OCI-M1 (cell line): ENCODE results near the gene ZDHHC22.
"Not testable (repeated sequence)": the region's sequence is repeated elsewhere in the genome, so short reads cannot be mapped to it uniquely, and the experiment has no call there.

Source experiments
- DNase-seq: peaks from one replicate; lab custom pipeline; 2025; lab: John Stamatoyannopoulos, UW

The ZDHHC22 gene, protein sequence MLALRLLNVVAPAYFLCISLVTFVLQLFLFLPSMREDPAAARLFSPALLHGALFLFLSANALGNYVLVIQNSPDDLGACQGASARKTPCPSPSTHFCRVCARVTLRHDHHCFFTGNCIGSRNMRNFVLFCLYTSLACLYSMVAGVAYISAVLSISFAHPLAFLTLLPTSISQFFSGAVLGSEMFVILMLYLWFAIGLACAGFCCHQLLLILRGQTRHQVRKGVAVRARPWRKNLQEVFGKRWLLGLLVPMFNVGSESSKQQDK

DNA sequence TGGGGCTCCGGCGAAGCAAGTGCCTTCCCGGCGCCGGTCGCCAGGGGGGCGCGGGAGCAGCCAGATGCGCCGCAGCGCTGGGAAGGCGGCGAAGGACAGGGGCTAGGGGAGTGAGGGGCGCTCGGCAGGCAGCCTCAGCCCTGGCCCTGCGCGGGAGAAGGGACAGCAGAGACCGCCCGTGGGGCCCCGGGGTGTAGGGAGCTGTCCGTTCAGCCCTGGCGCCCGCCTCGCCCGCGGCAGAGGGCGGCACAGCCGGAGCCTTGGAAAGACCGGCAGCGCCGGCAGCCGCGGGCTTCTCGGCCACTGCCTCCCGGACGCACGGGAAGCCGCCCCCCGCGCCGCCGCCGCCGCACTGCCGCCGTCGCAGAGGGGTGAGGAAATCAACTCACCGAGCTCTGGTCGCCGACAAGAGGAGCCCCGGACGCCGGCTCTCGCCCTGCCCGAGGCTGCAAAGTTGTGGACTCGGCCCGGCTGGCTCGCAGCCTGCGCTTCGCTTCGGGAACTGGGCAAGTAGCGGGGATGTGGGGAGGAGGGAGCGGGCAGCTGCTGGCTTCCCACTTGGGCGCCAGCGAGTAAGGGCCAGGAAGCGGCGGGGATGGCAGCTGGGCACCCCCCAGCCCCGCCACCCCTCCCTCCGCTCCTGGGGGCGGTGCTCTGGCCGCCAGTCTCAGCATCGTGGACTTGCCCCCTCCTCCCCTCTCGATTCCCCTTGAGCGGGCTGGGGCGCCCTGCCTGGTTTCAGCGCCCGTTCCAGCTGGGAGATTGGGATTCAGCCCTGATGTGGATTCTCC lies at the start of gene ZDHHC22:
Gene ZDHHC22 (minus strand): TSS at position 578 of the 791 bp plus-strand sequence. CDS start 2,053 bp downstream, outside the sequence.
- no peak for DNase-seq

DNA sequence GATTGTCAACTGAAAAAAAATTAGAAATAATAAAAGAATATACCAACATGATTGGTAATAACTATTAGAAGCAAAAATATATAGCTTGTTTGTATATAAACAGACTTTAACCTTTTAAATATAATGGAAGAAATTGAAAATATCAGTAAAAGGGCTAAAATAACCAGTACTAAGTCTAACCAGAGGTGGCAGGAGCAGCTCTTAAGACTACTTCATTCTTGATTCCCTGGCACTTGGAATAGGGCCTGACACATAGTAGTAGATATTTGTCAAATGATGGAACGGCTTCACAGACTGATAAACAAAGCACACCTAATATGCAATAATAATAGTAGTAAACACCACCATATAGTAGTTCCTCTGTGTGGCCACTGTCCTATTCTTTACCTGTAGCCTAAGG lies 49.4 kb upstream of the ZDHHC22 start:
- DNase-seq, result no peak

DNA sequence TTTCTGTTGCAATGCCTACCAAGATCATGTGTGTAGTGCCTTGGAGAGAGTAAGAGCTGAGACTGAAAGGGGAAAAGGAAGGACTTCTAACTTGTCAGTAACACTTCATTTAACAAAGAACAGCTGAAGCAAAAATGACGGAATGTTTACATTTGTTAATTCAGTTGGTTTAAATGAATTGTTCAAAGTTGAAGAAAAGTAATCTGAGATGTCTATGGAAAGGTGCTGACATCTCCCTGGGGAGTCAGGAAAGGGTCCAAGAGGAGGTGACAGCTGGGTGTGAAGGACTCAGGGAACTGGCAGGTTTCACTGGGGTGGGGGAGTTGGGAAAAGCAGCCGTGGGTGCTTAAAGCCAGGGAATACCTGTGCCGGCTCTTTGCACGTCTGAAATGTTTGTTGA lies 47.9 kb upstream of the ZDHHC22 start:
- DNase-seq, result no peak

DNA sequence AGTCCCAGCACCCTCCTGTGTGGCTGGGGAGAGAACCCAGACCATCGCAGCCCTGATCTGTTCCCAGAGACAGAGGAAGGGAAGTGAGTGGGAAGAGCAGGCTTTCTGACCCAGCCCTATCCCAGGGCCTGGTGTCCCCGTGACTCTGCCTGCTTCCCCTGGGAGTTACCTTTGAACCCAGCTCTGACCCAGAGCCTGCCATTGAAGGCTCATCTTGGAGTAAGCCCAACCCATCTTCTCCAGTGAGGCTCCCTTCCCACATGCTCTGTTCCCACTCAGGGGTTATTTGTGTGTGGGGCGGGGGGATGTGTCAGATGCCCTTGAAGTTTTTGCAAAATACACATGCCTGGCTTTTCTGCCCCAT lies 46.0 kb upstream of the ZDHHC22 start:
- no peak for DNase-seq

DNA sequence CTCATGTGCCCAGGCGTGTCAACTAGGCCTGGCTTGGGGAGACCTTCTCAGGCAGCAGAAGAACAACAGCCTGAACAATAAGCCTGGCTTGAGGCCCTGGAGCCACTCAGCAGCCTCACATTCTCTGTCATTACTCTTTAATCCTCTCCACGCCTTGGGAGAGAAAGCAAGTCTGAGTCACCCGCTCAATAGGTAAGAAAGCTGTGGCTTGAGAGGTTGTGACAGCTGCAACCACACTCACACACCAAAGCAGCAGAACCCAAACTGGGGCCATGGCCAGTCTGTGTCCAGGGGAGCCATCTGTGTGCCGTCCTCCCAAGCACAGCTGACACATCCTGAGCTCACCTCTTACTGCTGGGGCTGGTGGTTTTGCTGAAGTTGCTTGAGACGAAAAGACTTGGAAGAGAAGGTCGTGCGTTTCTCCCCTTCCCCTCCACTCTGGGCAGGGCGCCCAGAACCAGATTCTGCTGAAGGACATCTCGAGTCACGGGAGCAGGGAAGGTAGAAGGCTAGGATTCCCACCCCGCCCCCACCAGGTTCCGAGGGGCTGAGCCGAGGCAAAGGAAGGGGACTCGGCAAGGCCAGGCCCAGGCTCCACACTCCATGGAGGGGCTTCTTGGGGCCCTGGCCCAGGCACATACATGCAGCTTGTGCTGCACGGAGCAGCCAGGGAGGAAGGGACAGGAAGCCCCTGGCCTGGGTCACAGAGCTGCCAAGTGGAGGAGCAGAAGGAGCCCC lies 45.5 kb upstream of the ZDHHC22 start:
- DNase-seq, result no peak

DNA sequence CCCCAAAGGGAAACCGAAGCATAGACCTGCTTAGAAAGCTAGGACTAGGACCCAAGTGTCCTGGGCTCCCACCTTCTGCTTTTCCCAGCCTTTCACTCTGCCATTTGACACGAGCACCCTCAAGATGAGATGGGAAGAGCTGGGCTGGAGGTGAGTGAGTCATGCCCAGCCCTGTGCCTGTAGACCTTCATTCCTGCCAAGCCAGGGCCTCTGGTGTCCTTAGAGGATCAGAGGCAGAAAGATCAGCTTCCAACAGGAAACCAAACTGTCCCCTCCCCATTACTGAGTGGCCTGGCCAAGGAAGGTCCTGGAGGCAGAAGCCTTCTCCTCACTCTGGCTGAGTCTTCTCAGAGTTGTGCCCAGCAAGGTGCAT lies 43.5 kb upstream of the ZDHHC22 start:
- DNase-seq, result no peak

DNA sequence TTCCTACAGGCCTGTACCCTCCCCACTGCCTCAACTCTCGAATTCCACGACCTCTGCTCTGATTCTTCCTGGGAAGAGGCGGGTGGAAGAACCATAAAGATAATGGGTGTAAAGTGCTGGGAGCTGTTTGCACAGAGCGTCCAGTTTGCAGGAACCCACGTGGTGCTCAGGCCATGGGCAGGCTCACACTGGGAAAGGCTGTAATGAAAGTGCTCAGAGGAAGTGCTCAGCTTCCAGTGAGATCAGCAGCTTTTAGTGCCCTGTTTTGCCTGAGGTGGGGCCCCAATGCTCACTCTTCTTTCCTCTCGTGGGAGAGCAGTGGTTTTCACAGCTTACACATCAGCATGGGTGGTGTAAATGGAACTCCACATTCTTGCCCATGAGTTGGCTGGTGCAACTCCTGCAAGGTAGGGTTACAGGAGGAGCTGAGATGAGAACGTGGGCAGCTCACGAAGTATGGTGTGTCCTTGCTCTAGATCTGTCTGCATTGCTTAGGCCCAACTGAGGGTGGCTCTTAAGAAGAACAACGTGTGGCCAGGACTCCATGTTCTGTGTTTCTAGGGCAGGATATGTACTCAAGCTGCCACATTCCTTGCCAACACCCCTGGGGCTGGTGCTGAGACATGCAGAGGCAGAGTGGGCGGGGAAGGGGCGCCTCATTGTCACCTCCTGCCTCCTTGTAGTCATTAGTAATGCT lies 43.0 kb upstream of the ZDHHC22 start:
- DNase-seq, result no peak

DNA sequence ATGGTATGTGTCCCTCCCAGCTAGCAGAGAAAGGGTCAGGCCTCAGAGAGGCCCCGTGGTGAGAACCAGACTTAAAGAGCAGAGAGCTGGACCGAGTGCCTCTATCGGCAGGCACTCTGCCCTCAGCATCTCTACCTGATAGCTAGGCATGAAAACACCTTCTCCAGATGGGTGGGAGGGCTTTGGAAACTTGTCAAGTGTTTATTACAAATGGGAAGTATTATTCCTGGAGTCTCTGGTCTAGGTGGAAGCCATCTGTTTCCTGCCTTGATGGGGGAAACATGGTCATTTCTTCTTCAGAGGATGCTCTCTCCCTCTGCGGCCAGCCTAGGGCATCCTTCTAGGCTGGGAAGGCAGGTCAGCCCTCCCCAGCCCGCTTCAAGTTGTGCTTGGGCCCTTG lies 42.3 kb upstream of the ZDHHC22 start:
- no peak for DNase-seq

DNA sequence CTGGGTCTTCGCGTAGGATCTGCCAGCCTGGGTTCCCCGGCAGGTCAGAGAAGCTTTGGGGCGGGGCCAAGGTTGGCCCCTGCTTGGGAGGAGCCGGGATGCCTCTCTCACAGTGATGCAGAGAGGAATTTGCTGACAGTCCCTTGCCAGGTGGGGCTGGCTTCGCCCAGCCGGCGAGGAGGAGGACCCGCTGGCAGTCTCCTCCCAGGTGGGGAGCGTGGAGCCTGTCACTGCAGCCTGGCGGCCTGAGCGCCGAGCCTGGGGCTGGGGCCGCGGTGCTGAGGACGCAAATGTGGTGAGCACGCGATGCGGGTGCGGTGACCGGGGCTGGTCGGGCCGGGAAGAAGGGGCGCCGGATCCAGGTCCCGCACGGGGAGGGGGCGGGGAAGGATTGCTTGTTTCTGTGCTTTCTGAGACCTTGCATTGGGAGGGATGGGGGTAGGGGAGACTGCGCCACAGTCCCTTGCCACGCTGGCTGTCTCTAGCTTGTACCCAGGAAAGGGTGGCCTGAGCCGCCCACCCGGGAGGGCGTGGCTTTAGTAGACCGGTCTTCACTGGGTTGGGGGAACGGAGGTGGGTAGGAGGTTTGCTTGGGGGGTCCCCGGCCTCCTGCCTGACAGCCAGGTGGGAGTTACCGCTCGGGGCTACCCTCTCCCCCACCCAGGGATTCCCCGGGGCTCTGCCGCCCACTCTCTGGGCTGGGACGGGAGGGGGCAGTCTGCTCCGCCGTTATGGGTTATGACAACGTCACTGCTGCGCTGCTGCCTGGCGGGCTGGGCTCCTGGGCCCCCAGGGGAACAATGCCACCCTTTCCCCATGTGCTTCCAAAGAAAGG lies 40.2 kb upstream of the ZDHHC22 start, which contains the start of gene TMEM63C:
Gene TMEM63C (plus strand): TSS at position 196 of the 835 bp plus-strand sequence. CDS start 37,016 bp downstream, outside the sequence.
- peak; percentile 68 for DNase-seq

DNA sequence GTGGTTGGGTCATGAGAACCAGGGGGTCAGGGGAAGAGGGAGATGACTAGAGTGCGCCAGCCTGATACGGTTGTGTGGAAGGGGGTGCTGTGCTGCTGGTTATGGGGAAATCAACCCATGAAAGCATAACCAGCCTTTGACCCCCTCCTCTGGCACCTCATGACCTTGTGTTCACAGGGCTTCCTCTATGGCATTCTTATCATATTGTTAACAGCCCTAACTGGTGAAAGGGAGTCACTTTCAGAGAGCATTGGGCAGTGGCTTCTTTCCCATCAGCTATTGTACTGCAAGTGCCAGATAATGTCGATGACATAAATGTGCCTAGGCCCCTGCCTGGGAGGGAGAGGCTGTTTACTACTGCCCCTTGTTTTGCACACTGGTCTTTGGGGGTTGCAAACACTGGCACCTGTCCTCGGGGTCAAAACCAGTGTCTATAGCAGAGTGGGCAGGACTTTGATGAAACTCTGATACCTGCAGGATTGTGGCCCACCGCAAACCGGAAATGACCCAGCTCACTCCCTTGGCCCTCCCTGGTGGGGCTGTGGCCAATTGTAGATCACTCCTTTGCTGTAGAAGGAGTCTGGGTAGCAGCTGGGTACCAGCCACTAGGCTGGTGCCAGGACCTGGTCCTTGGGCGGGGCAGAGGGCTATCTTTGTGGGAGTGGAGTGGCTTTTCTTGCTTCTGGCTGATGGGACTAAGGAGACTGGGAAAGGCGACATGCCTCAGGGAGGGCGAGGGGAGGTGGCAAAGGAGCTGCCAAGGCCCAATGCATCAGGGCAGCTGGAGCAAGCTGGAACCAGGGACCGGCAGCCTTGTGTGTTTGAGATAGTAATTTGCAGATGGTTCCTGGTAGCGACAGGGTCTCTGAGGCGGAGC lies 39.4 kb upstream of the ZDHHC22 start:
- DNase-seq, result peak; percentile 72

DNA sequence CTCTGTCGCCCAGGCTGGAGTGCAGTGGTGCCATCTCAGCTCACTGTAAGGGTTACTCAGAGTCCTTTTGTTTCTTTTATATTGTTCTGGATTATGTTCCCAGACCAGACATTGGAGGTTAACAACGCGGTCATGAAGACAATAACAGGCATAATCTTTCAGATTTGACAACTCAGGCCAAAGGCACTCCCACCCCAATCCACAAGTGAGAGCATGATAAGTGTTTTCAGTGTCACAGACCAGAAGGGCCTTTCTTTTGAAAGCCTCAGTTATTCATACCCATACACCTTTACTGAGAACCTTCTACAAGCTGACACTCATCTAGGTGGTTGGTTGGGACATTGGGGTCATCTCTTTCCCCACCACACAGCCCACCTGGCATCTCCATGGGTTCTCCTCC lies 37.1 kb upstream of the ZDHHC22 start:
- DNase-seq, result no peak

DNA sequence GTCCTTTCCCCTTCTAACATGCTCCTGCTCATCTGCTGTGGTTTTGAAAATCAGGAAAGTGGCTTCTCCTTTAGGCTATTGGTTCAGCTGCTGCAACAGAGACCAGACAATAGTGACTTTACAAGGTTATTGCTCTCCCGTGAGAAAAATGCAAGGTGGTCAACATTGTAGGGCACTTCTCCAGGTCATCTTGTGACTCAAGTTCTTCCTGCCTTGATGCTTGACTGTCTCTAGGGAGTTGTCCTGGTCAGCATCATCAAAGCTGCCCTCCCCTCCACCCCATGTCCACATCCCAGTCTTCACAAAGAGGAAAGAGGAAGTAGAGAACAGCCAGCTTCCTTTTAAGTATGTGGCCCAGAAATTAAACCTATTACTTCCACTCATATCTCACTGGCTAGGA lies 36.1 kb upstream of the ZDHHC22 start:
- DNase-seq, result peak; percentile 50

DNA sequence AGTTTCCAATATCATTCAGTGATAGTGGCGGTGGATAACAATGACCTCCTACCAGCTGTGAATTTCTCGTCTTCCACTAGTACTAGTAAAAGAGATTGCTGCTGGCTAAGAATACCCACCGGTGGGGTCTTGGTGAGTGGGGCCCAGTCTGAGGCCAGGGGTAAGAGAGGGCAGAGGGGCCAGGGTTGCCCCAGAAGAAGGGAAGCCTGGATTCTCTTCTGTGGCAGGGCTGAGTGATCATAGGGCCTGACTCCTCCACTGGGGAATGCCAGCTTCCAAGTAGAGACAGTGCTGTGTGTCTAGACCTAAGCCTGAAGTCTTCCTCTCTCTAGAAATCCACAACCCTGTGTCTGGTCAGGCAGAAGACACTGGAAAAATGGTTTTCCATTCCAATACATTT lies 34.3 kb upstream of the ZDHHC22 start:
- no peak for DNase-seq

DNA sequence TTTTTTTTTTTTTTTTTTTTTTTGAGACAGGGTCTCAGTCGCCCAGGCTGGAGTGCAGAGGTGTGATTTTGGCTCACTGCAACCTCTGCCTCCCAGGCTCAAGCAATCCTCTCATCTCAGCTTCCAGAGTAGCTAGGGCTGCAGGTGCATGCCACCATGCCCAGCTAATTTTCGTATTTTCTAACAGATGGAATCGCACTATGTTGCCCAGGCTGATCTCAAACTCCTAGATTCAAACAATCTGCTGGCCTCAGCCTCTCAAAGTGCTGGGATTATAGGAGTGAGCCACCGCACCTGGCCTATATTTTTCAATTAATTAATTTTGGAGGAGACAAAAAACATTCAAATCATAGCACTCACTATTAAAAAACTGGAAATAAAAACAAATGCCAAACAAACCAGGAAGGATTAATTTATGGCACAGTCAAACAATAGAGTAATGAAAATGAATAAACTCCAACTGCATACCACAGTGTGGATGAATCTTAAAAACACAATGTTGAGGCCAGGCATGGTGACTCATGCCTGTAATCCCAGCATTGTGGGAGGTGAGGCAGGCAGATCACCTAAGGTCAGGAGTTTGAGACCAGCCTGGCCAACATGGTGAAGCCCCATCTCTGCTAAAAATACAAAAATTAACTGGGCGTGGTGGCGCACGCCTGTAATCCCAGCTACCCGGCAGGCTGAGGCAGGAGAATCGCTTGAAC lies 32.5 kb upstream of the ZDHHC22 start:
- not testable (repeated sequence) for DNase-seq

DNA sequence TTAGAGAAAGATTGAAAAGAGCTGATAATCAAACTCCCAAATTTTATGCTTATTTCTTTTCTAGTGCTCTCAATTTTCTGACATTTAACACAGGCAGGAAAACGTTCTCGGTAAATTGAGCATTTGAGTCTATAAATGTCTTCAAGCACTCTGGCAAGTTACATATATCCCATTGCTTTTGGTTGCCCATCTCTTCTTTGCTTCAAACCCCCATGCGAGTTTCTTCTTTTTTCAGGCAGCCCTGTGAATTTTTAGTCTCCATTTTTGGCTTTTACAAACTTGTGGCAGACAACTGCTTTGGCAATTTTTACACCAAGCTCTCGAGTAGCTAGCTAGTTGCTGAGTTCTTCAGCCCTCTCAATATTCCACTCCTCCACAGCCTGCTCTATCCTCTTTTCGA lies 31.3 kb upstream of the ZDHHC22 start:
- no peak for DNase-seq

DNA sequence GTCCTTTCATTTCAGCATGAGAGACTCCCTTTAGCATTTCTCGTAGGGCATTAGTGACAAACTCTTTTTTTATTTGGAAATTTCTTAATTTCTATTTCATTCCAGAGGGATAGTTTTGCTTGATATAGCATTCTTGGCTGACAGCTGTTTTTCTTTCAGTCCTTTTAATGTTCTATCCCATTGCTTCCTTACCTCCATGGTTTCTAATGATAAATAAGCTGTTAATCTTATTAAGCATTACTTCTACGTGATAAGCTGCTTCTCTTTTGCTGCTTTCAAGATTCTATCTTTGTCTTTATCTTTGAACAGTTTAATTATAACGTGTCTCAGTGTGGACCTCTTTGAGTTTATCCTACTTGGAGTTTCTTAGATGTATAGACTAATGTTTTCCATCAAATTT lies 28.5 kb upstream of the ZDHHC22 start:
- DNase-seq, result no peak

DNA sequence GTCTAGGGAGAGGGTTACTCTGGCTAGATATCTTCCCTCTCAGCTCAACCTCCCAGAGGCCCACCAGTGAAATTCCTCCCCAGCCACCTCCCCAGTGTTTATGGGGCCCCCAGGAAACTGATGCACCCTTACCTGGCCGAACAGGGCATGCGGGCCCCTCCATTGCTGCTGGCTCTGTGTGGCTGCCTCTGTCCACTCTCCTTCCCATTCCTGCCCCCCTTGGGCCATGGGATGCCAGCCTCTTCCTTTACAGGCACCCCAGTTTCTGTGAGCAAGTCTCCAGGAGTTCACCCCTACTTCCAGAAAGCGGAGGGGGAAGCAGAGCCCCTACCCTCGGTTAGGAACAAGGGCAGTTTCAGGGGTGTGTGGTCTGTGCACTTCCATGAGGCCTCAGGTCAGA lies 19.4 kb upstream of the ZDHHC22 start:
- DNase-seq, result no peak

DNA sequence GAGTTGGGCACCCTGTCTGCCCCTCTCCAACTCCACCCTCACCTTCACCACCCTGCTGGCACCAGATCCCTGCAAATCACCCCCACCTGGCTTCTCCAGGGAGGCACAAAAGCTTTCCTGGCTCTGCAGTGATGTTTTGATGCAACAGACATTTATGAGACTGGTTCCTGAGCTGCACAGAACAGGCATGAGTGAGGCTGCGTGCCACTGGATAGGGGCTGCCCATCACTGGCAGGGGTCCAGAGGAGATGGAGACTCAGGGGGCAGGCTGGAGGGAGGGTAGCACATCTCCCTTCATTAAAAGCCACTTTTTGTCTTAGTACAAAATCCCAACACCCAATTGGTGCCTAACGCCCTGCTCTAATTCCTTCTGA lies 17.3 kb upstream of the ZDHHC22 start:
- DNase-seq, result no peak

DNA sequence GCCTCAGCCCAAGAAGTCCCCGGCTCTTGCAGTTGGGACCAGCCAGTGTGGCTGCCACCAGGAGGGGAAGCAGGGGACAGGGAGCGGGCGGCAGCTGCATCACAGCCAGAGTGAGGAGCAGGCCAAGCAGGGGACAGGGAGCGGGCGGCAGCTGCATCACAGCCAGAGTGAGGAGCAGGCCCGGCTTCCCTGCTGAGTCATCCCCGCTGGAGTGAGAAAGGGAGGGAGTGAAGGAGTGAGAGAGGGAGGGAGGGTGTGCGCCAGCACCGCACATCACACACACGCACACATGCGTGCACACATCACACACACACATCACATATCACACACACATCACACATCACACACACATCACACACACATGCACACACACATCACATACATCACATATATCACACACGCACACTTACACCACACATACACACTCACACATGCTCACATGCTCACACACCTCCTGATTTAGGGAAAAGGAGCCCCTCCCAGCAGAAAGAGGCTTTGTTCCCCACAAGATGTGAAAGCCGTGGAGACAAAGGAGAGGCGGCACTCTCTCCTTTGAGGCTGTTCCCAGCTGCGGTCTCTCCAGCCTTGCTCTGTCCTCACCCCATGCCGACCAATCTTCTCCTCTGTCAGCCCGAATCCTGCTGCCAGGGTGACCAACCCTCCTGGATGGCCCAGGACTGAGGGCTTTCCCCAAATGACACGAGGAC lies 16.7 kb upstream of the ZDHHC22 start:
- no peak for DNase-seq
